AG20443 (cell line): ENCODE data around the gene HBEGF.

ENCODE experiments used
- DNase-seq: peaks from one replicate; pipeline ENCODE4 v3.0.0; 2012; ENCODE audit warnings: low spot score, mixed read lengths

The HBEGF gene

DNA sequence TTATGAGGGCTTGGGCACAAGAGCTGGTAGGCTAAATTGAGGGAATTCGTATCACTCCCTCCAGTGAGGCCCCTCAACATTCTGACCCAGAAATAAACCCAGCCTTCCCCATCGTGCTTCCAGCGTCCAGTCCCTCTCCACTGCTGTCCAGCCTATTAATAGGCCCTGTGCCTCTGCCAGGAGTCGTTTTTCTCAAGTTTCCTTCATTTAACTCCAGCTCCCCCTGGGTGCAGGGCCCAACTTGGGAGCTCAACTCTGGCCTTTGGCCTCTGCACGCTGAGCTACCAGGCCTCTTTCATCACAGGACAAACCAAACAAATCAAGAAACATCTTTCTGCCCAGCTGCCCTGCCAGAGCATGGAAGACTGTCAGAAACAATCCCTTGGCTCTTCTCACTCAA, 10.0 kb downstream of the HBEGF start:
- no peak for DNase-seq

DNA sequence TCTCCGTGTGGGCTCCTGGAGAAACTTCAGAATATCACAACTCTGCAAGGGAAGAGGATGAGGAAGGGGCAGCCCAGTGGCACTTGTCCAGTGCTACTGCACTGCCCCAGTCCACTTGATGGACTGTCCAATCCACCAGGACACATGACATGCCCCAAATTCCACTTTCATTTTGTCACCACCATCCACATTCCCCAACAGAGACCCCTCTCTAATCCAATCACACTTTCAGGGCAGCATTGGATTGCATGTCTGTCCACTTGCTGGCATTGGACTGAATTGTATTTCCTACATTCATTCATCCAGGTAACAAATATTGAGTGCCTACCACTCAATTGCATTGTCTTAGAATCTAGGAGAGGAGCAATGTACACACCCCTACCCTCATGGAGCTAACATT, 14.8 kb downstream of the HBEGF start:
- DNase-seq: no peak

DNA sequence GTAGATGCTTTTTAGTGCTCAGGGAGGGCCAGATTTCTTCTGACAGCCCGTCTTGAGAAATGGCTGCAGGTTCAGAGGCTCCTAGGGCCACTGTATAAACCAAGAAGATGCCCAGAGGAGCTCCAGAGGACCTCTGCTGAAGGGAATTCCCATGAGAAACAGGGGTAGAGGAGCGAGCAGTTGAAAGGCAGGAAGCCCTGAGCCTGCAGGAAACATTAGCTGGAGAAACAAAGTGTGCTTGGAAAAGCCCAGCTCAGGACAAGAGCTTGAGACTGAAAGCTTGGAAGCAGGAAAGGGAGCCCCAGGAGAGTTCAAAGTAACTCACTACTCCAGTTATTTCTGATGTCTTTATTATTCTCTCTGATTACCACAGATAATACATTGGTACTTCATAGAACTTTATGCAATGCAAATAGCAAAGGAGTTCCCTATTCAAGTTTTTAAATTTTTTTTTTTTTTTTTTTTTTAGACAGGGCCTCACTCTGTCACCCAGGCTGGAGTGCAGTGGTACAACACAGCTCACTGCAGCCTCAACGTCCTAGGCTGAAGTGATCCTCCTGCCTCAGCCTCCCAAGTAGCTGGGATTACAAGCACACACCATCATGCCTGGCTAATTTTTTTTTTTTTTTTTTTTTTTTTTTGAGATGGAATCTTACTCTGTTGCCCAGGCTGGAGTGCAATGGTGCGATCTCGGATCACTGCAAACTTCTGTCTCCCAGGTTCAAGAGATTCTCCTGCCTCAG, 16.5 kb downstream of the HBEGF start:
- no peak for DNase-seq

DNA sequence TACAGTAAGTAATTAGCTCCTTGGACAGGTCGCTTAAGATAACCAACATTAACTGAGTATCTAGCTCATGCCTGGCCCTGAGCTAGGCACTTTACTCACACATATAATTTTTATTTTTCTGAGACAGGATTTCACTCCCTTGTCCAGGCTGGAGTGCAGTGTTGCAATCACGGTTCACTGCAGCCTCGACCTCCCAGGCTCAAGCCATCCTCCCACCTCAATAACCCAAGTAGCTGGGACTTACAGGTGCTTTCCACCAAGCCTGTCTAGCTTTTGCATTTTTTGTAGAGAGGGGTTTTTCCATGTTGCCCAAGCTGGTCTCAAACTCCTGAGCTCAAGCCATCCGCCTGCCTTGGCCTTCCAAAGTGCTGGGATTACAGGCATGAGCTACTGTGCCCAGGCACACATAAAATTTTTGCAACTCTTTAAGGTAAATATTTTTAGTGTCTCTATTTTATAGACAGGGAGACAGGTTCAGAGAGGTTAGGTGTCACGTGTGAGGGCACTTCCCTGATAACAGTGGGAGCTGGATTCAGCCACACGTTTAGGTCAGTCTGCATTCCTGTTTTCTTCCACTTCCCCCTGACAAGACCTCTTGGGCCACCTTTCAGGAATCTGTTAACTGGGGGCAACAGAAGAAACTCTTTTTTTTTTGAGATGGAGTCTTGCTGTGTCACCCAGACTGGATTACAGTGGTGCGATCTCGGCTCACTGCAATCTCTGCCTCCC, 18.2 kb downstream of the HBEGF start:
- no peak for DNase-seq

DNA sequence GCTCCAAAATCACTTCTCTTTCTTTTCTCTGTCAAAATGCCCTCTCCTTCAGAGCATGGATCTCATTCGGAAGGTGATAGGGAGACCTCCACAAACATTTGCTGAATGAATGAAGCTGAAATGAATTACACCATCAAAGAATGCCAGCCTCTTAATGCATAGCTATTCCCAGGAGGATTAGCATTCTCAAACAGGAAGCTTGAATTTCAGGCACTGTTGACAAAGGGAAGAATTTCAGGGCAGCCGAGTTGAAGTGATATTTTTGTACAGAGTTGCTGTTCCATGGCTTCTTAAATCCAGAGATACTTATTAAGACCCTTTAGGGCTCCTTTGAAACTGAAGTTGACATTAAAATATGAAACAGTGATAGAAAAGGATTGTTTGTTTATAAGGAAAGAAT, 18.8 kb downstream of the HBEGF start:
- no peak for DNase-seq

DNA sequence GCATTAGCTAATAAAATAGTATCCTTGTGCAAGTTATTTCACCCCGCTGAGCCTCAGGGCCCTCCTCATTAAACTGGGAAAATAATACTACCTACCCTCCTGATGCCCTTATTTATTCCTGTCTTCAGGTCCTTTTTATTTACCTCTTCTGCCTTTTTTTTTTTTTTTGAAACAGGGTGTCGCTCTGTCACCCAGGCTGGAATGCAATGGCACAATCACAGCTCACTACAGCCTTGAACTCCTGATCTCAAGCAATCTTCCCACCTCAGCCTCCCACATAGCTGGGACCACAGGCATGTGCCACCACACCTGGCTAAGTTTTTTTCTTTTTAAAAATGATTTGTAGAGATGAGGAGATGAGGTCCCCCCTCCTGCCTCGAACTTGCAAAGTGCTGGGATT, 20.9 kb downstream of the HBEGF start:
- no peak for DNase-seq

DNA sequence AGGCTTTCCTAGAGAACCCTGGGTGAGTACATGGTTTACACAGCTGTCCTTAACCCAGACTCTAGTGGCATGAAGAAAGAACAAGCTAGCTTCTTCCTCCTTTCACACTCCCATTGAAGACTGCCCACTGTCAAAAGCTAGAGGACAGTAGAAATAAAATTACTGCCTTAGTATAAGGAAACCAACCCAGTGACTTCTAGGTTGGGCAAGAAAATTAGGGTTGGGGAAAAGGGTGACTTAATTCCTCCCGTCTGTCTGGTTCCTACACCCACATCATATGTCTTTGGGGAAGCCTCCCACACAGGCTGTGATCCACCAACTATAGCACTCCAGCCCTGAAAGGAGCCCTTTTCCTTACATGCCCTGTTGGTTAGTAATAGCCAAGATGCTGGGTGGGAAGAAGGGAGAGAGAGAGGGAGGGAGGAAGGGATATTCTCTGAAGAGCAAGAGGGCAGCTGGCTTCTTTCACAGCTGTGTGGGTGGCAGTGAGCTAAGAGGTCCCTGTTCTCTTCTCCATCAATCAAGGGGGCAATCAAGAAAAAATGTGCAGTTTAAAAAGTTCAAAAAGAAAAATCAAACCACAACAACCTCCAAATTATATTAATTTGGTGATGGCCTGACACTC, 21.7 kb downstream of the HBEGF start:
- DNase-seq: no peak

DNA sequence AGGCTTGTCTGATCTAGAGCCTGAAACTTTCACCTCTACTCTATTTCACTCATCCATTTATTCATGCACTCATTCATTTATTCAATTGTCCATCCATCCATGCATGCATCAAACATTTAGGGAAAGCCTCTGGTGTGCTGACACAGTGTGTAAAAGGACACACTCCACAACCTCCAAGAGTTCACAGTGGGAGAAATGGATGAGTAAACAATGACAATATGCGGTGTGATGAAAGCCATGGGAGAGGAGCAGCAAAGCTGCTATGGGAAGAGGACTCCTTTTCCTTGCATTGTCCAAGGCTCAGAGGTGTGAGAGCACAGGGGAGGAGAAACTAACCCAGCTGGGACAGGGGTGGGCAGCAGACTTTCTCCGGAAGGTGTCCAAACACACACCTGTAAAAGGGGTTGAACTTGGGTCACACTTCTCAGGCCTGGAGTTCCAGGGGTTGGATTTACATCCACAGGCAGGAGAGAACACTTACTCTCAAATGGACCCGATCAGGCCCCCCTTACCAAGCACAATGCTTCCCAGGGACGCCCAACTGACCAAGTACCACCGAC, 22.3 kb downstream of the HBEGF start:
- DNase-seq: no peak

DNA sequence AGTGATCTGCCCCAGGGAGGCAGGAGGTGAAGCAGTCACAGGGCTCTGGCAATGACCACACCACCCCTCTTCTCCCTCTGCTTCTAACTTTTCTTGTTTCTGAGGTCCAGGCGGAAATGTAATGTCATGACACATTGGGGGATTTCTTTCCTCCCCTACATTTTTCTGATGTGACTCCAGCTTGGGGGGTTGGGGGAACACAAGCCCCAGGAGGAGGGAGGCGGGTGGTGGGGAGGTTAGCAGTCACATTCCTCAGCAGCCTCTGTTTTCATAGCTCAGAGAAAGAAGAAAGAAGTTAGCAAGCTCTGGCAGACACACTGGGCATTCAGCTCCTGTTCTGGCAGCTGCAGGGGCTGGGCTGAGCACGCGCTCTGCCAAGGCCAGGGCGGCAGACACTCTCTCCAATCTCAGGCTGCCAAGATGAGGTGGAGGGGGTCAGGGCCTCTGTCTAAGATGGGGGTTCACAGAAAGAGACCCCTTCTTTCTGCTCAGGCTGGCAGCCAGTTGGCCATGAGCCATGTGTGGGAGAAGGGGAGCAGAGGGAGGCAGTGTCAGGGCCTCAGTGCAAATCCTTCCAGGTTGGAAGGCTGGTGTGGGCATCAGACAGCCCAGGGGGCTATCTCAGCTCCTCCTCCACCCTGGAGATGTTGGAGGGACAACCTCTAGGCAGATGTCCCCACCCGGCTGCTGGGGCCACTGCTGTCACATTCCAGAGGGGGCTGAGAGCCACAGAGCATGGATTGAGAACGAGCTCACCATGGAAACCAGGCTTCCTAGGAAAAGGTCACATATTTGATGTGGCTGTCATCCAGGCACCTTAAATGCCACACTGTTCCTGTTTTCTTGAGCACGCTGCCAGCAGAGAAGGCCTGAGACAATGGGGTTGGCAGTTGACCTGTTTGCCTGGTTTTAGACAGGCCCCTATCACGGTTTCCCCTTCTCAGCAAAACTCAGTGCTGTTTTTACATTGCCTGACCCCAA, 23.4 kb downstream of the HBEGF start:
- peak; percentile 90 for DNase-seq

DNA sequence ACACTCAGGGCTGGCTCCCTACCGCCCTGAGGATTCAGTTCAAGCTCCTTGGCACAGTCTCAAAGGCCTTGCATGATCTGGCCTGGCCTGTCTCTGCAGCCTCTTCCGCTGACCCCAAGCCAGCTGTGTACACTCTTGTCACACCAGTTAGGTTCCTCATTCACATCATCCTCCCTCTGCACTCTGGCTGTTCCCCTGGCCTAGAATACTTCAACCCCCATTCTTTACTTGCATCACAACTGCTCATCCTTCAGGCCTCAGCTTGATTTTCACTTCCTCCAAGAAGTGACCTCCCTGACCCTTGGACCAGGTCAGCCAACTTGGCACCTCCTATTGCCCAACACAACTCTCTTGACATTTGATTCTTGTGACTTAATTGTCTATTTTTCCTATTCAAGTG, 24.6 kb downstream of the HBEGF start:
- DNase-seq: no peak

DNA sequence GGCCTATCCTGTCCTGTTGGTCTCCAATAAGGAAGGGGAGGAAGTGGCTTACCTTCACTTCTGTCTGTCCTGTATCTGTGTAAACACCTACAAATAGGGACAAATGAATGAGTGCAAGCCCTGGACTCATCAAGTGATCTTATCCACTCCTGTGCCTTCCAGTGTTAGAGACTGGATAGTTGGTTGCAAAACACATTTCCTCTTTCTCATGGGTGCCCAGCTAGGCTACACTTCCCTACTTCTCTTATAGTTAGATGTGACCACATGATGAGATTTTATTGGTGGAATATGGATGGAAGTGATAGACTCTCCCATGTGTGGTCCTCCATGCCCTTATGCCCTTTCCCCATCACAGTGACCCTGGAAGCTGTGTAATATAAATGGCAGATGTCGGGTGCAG, 26.6 kb downstream of the HBEGF start:
- DNase-seq: no peak

DNA sequence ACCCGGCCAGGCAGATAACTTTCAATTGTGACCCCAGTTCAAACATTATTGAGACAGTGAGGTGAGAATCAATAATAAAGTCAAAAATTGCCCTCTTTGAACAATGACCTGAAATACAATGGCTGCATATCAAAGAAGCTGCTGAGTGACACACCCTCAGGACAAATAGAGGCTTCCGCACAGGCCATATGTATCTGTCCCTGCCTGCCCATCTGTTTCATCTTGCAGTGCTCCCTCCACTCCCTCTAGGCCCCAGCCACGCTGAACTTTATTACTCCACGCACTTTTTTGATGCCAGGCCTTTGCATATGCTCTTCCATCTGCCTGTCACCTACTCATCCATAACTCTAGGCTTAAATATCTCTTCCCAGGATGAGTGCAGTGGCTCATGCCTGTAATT, 27.6 kb downstream of the HBEGF start:
- no peak for DNase-seq

DNA sequence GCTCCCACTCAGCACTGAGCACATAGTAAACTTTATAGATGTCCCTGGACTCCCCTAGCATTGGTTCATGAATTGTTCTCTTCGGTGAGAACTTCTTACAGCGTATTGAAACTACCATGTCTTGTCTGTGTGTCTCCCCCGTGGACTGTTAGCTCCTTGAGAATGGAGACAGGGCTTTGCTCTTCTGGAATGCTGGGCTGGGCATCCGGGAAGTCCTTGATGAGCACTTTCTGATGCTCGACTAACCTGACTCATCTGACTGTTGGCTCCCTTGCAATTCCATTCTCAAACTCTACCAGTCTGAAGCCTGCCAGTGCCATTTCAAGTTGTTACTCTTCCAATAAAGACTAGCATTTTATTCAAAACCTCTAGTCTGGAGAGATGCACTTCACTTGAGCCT, 28.5 kb downstream of the HBEGF start:
- peak; percentile 58 for DNase-seq

DNA sequence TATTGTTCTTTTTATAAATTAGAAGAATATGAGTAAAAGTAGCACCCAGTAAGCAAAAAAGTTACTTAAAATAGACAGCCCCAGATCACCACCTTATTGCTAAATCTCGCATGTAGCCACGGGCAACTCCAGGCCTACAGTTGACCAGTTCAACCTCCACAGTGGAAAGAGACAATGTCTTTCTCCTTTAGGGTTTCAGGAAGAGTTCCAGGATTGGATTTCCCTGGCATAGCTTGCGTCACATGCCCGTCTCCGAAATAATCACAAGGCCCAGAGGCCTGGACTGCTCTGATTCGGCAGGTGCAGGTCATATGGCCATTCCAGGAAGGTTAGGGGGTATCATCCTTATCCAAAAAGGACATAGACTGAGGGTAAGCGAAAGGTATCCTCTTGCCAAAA, 33.6 kb downstream of the HBEGF start:
- DNase-seq: no peak

DNA sequence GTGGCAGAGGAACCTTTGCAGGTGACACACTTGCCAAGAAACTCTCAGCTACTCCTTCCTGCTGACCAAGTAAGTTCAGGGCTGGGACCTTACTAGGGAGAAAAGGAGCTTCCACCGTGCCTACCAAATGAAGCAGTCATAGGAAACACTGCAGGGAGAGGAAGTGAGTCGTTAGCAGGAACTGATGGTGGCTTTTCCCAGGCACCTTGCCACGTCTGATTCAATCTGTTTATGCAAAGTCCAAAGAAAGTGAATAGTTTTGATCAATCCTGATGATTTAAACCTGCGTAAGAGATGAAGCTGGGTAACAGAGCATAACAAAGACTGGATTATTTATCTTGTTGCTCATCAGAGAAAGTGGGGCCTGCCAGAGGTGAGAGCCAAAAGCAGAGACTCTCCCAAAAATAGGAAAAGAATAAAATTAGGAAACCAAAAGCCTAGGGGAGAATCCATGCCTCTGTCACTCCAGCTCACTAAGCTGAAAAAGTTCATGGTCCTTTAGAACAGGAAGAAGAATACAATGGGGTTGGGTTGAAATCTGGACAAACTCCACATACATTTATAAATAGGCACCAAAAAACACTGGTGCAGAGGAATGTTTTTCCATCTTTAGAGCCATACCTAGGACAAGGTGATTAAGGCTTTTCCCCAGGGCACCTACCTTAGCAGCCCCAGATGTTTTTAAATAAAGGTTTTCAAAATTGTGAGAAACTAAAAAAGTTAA, 34.2 kb downstream of the HBEGF start:
- DNase-seq: peak; percentile 65

DNA sequence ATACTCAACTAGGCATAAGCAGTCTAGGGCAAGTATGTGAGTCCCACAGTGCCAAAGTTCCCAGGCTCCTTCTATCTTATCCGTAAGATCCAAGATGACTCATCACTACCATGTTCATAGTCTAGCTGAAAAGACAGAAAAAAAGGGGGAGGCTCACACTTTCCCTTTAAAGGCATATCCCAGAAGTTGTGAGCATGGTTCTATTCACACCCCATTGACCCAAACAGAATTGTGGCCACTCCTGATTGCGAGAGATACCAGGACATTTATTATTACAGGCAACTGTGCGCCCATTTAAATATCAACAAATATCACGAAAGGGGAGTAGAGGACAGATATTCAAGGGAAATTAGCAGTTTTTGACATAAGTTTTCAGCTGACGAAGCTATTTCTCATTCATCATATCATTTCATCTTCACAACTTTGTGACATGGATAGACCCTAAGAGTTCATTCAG, 35.4 kb downstream of the HBEGF start:
- peak; percentile 58 for DNase-seq

DNA sequence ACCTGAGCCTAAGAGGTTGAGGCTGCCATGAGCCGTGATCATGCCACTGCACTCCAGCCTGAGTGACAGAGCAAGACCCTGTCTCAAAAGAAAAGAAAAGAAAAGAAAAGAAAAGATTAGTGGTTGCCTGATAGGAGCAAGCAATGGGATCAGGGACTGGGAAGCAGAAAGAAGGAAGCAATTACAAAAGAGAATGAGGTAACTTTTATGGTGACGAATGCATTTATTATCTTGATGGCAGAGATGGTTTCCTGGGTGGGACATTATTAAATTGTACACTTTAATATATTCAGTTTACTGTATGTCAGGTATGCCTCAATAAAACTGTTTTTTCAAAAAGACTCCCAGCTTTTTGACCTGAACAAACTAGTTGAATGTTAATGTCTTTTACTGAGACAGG, 36.0 kb downstream of the HBEGF start:
- no peak for DNase-seq

DNA sequence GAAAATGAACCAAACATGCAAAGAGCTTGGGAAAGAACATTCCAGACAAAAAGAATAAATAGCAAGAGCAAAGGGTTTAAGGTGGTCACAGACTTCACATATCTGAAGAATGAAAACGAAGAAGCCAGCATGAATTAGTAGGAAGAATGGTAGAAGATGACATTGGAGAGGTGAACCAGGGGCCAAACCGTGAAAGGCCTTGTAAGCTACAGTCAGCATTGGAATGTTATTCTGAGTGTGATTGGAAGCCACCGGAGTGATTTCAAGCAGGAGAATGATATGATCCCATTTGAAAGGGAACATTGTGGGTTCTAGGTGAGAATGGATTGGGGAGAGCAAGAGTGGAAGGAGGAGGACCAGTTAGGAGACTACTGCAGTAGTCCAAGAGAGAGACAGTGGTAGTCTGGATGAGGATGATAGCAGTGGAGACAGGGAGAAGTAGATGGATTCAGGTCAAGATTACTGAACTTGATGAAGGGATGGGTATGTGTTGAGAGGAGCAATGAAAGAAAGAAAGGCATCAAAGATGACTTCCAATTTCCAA, 36.6 kb downstream of the HBEGF start:
- no peak for DNase-seq

DNA sequence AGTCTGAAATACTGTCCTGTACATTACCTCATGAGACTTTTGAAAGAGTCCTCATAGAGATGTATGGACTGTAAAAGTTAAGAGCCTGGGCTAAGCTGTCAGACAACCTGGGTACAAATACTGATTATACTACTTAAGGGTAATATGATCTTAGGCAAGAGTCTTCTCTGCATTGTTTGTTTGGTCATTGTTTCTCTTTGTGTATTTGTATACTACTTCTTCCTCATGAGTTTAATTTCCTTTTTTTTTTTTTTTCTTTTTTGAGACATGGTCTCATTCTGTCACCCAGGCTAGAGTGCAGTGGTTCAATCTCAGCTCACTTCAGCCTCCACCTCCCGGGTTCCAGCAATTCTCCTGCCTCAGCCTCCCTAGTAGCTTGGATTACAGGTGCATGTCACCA, 40.9 kb downstream of the HBEGF start:
- DNase-seq: no peak

DNA sequence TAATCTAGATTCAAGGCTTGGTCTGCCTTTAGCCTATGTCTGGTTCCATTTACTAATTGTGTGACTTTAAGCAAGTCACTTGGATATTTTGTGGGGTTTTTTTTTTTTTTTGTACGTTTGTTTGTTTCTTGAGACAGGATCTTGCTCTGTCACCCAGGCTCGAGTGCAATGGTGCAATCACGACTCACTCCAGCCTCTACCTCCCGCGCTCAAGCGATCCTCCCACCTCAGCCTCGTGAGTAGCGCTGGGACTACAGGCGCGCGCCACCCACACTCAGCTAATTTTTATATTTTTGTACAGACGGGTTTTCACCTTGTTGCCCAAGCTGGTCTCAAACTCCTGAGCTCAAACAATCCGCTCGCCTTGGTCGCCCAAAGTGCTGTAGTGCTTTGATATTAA, 42.4 kb downstream of the HBEGF start:
- DNase-seq: no peak
